Stimulated activated CD4-positive, alpha-beta T cell treated with anti-CD3 and anti-CD28 coated beads, Interleukin-2, amount 100 ng/mL, for 24 hours (primary cell): ENCODE data around the gene SPEM1.
A peak's percentile ranks its signal among the peaks of the same experiment; 100 is the strongest.
"Not testable (repeated sequence)": the region's sequence is repeated elsewhere in the genome, so short reads cannot be mapped to it uniquely, and the experiment has no call there.

ENCODE experiments used
- DNase-seq, 2 donors: peaks; one replicate each; pipeline ENCODE4 v3.0.0-alpha.2; 2020

SPEM1 gene

GRCh38 chr17:7442142-7442541 lies 22.0 kb downstream of the SPEM1 start:
- no peak for DNase-seq

- no peak for DNase-seq
Measured at GRCh38 chr17:7443499-7444485, 23.7 kb downstream of the SPEM1 start.

GRCh38 chr17:7444682-7445618 lies 24.8 kb downstream of the SPEM1 start, which contains the start of gene CHRNB1:
TSS of gene CHRNB1 (plus strand) at chr17:7445061. CDS start at chr17:7445128, 67 bp downstream.
- DNase-seq, result peak in 1 of 2 donors; percentile 25

- peak in 1 of 2 donors; percentile 33 for DNase-seq
Measured at GRCh38 chr17:7445619-7445968, 25.5 kb downstream of the SPEM1 start.

- DNase-seq, result no peak
Measured at GRCh38 chr17:7448461-7448860, 28.3 kb downstream of the SPEM1 start.

- DNase-seq, result no peak
Measured at GRCh38 chr17:7459961-7460545, 39.9 kb downstream of the SPEM1 start.

- DNase-seq, result no peak
Measured at GRCh38 chr17:7460850-7461660, 40.9 kb downstream of the SPEM1 start.

- DNase-seq, result no peak
Measured at GRCh38 chr17:7462474-7463371, 42.6 kb downstream of the SPEM1 start.

- DNase-seq, result no peak
Measured at GRCh38 chr17:7463372-7463846, 43.3 kb downstream of the SPEM1 start.

- no peak for DNase-seq
Measured at GRCh38 chr17:7464081-7464480, 44.0 kb downstream of the SPEM1 start.

- no peak for DNase-seq
Measured at GRCh38 chr17:7465597-7466275, 45.6 kb downstream of the SPEM1 start.

GRCh38 chr17:7466318-7466638 lies 46.2 kb downstream of the SPEM1 start:
- DNase-seq, result no peak

GRCh38 chr17:7466639-7467341 lies 46.7 kb downstream of the SPEM1 start:
- DNase-seq, result no peak

GRCh38 chr17:7467498-7467897 lies 47.4 kb downstream of the SPEM1 start:
- no peak for DNase-seq

GRCh38 chr17:7468290-7468689 lies 48.2 kb downstream of the SPEM1 start:
- no peak for DNase-seq

GRCh38 chr17:7468804-7469389 lies 48.8 kb downstream of the SPEM1 start:
- no peak for DNase-seq

- not testable (repeated sequence) for DNase-seq
Measured at GRCh38 chr17:7469843-7470242, 49.7 kb downstream of the SPEM1 start.

- DNase-seq, result not testable (repeated sequence)
Measured at GRCh38 chr17:7470457-7470973, 50.4 kb downstream of the SPEM1 start.
